T-helper 2 cell treated with Interferon-gamma antibody and Interleukin-4, amounts not matched to agents 5 μg/mL and 100 μg/mL, for 36 hours (primary cell): ENCODE results near the gene HOXD10.

Experiments used
- DNase-seq: peaks from one replicate; pipeline ENCODE4 v3.0.0; 2021; ENCODE audit warnings: low spot score
- H3K27ac Mint-ChIP-seq: one replicate; pipeline ENCODE4 v1.8.0; 2021; ENCODE audit warnings: mild to moderate bottlenecking, mixed read lengths
- H3K27me3 Mint-ChIP-seq: one replicate; pipeline ENCODE4 v1.8.0; 2021; ENCODE audit warnings: low read depth, mixed read lengths
- H3K36me3 Mint-ChIP-seq: one replicate; pipeline ENCODE4 v1.8.0; 2021; ENCODE audit warnings: low read depth, mixed read lengths
- H3K4me1 Mint-ChIP-seq: one replicate; pipeline ENCODE4 v1.8.0; 2021; ENCODE audit warnings: low read depth, mixed read lengths
- H3K4me3 Mint-ChIP-seq: one replicate; pipeline ENCODE4 v1.8.0; 2022; ENCODE audit warnings: mild to moderate bottlenecking, moderate library complexity, mixed read lengths
- H3K9me3 Mint-ChIP-seq: one replicate; pipeline ENCODE4 v1.8.0; 2021; ENCODE audit warnings: mixed read lengths

Gene HOXD10

DNA sequence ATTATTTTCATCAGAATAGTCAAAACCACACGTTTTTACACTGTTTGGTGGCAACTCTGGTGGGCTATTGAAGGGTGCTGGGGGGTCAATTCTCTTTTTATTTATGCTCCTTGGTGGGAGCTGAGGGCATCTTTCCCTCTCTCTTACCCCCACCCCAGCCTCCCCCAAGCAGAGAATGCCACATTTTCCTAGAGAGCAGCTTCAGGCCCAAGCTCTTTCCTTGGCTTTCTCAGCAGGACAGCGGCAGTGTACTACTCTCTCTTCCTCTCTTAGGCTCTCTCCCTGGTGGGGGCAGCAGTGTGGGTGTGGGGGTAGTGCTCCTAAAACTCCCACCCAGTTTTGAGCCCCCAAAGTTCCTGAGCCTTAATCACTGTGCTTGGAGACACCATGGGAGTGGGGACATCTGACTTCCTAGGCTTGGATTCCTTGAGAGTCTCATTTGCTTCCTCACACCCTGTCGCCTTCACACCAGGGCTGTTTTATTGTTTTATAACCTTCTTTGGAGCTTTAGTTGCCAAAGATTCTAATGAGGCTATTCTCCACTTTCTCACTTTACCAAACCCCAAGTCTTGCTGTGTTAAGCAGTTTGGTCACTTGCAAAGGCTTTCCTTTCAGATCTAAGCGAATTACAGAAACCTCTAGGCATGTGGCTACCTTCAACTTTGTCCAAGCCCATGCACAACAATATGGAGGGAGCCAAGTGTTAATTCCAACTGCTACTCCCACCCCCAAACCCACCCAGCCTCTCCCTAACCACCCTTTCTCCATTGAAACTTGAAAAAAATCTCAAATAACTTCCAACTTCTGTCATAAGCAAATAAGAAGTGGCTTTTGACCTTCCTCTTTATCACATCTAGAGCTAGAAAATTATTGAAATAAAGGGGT lies 28.7 kb downstream of the HOXD10 start:
- Mint-ChIP-seq H3K27ac (no peak overlapping the region), H3K9me3 (no peaks in the 10 kb centered on the region), H3K4me1 (no peaks in the 10 kb centered on the region), H3K36me3 (no peaks in the 10 kb centered on the region), H3K27me3 (peaks cover 89% of the 10 kb centered on the region), H3K4me3 (no peak overlapping the region)
- no peak for DNase-seq

DNA sequence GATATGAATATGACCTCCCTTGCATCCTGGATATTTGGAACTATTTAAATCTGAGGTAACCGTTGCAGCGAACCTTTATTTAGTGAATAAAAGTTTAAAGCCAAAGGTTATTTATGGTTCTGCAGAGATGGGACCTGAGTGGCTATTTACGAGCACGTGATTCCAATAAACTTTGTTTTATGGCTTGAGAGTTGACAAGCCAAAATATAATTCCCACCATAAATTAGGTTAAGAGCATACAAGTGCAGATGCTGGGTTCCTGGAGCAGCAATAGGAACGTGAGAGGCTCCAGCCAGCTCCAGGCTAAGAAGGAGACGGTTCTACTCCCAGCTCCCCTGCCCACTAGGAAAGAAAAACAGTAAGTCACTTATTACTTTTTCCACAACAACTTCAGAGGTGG lies 29.5 kb downstream of the HOXD10 start:
- Mint-ChIP-seq H3K4me3 (no peak overlapping the region), H3K27me3 (peaks cover 92% of the 10 kb centered on the region), H3K4me1 (no peaks in the 10 kb centered on the region), H3K9me3 (no peaks in the 10 kb centered on the region), H3K36me3 (no peaks in the 10 kb centered on the region), H3K27ac (no peak overlapping the region)
- DNase-seq = no peak

DNA sequence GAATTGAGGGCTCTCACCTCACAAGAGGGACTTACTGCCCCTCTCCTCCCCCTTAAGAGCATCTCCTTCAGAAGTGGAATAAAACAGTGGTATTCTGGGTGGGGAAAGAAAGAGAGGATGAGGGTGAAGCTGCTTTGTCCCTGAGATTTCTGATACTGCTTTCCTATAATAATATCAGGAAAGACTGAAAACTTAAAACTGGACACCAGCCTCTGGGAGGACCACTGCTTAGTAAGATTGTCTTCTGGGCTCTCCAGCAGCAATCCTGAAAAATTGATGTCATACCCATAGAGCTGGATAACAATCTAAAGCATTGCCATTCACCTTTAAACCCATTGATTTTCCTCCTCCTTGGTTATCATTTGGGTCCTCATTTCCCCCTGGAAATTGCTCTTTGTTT lies 30.1 kb downstream of the HOXD10 start:
- Mint-ChIP-seq H3K9me3 (no peaks in the 10 kb centered on the region), H3K4me3 (no peak overlapping the region)

DNA sequence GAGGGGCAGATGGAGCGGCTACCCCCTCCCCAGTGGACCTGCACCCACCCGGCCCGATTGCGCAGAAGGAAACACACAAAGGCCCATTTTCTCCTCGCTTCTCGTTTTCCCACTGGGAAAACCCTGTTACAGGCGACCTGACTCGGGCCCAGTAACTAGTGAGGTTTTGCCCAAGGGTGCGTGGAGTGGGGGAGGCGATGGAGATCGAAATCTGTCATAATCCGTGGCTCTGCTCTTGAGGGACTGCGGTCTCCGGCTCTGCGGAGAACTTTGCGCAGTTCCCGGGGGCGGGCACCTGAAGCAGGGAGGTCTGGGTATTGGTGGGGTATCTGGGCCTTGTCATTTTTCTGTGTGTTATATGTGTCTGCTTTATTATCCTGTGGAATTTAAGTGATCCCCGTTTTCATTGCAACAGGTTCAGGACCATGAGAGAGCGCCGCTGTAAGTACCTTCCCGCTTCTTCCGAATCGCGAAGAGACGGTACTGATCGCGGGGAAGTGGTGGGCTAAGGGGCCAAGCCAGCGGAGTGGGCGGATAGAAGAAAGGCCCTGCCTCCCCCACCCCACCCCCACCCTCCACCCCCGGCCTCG lies 30.7 kb downstream of the HOXD10 start:
- peaks cover 88% of the 10 kb centered on the region for H3K27me3 Mint-ChIP-seq
- no peak overlapping the region for H3K27ac Mint-ChIP-seq
- H3K4me1 Mint-ChIP-seq = no peaks in the 10 kb centered on the region
- H3K9me3 Mint-ChIP-seq = no peaks in the 10 kb centered on the region
- no peak for DNase-seq
- no peak overlapping the region for H3K4me3 Mint-ChIP-seq
- H3K36me3 Mint-ChIP-seq = no peaks in the 10 kb centered on the region

More for the DNA sequence above, 30.1 kb downstream of the HOXD10 start:
- Mint-ChIP-seq H3K36me3 (no peaks in the 10 kb centered on the region), H3K27me3 (peaks cover 92% of the 10 kb centered on the region), H3K4me1 (no peaks in the 10 kb centered on the region), H3K27ac (no peak overlapping the region)
- DNase-seq = no peak

DNA sequence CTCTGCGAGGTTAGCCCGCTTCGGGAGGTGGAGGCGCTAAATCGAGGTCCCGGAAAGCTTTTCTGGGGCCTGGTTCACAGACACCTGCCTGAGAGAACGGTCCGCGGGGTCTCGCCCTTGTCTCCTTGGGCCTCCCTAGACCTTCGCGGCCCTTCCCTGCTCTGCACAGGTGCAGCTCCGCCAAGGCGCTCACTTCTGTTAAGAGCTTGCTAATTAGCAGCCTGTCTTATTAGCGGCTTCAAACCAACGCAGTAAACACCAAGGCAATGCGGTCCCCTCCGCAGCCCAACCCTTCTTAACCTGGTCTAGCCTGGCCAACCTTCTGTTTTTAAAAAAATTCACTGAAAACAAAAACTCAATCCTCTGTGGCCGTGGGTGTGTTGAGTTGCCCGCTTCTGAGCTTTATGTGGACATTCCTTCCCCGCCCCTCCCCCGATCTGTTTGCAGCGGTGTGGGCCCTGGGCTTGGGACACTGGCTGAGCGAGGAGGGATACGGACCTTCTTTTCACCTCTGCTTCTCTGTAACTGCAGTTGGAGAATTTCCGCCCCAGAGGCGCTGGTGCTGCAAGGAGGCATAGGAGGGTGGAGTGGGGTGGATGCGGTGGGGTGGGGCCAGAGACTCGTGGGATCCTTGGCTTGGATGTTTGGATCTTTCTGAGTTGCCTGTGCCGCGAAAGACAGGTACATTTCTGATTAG lies 31.4 kb downstream of the HOXD10 start:
- Mint-ChIP-seq H3K9me3 (no peaks in the 10 kb centered on the region), H3K4me3 (no peak overlapping the region), H3K27me3 (peaks cover 88% of the 10 kb centered on the region), H3K27ac (no peak overlapping the region), H3K36me3 (no peaks in the 10 kb centered on the region), H3K4me1 (no peaks in the 10 kb centered on the region)
- DNase-seq = no peak

DNA sequence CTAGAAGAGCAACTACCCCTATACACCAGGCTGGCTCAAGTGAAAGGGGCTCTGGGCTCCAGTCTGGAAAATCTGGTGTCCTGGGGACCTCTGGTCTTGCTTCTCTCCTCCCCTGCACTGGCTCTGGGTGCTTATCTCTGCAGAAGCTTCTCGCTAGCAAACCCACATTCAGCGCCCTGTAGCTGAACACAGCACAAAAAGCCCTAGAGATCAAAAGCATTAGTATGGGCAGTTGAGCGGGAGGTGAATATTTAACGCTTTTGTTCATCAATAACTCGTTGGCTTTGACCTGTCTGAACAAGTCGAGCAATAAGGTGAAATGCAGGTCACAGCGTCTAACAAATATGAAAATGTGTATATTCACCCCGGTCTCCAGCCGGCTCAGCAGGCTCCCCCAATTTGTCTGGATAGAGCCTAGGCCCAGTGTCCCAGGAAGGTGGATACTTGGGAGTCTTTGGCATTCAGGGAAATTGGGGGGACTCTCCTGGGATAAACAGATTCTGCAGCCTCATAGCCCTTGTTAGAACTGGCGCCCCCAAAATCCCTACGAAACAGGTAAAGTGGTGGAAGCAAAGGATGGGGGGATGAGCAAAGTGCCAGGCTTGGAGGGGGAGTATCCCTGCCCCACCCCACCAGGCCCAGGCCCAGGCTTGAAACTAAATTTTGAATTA lies 32.3 kb downstream of the HOXD10 start:
- Mint-ChIP-seq H3K9me3 (no peaks in the 10 kb centered on the region), H3K4me3 (no peak overlapping the region), H3K36me3 (no peaks in the 10 kb centered on the region), H3K27me3 (peaks cover 88% of the 10 kb centered on the region), H3K4me1 (no peaks in the 10 kb centered on the region), H3K27ac (no peak overlapping the region)
- no peak for DNase-seq

DNA sequence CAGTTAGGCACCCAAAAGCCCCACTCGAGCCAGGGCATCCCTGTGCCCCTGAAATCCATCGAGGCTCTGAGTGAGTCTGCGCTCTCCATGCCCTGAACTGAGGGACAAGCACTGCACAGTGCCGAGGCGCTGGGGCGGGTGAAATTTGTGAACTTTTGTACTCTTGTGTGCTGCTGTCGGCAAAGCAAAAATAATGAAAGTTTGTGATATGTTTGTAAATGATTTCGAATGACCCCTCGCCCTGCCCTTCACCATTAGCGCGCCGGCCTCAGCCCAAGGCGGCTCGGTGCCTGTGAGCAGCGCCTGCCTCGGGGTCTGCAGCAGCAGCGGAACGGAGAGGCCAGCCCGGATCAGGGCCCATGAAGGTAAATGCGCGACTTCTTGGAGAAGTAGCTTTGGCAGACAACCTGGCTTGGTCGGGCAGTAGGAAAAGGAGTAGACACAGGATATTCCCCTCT lies 32.9 kb downstream of the HOXD10 start:
- no peak overlapping the region for H3K27ac Mint-ChIP-seq
- H3K27me3 Mint-ChIP-seq = peaks cover 90% of the 10 kb centered on the region
- DNase-seq = no peak
- H3K9me3 Mint-ChIP-seq = no peaks in the 10 kb centered on the region
- no peak overlapping the region for H3K4me3 Mint-ChIP-seq
- H3K36me3 Mint-ChIP-seq = no peaks in the 10 kb centered on the region
- no peaks in the 10 kb centered on the region for H3K4me1 Mint-ChIP-seq

DNA sequence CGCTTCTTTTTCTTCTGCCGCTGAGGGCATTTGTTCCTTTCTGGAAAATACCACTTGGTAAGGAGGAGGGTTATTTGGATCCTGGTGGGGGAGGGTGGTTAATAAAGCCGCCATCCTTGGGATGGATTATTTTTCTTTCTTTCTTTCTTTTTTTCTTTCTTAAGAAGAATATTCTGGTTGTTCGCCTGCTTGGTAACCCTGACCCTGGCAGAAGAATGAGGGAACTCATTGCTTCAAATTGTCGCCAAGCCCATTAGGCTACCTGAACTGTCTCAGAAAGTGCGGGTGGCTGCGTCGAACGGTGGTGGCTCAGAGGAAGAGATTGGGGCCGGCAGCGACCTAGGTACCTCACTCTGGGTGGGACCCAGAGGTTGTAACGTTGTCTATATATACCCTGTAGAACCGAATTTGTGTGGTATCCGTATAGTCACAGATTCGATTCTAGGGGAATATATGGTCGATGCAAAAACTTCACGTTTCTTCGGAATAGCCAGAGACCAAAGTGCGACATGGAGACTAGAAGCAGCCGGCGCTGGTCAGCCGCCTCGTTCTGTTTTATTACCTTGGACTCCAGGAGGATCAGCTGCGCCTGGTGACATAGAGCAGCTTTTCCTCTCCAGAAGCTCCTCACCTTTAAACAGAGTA lies 33.5 kb downstream of the HOXD10 start:
- Mint-ChIP-seq H3K27me3 (peaks cover 90% of the 10 kb centered on the region), H3K9me3 (no peaks in the 10 kb centered on the region), H3K27ac (no peak overlapping the region), H3K4me1 (no peaks in the 10 kb centered on the region), H3K36me3 (no peaks in the 10 kb centered on the region), H3K4me3 (no peak overlapping the region)
- no peak for DNase-seq

DNA sequence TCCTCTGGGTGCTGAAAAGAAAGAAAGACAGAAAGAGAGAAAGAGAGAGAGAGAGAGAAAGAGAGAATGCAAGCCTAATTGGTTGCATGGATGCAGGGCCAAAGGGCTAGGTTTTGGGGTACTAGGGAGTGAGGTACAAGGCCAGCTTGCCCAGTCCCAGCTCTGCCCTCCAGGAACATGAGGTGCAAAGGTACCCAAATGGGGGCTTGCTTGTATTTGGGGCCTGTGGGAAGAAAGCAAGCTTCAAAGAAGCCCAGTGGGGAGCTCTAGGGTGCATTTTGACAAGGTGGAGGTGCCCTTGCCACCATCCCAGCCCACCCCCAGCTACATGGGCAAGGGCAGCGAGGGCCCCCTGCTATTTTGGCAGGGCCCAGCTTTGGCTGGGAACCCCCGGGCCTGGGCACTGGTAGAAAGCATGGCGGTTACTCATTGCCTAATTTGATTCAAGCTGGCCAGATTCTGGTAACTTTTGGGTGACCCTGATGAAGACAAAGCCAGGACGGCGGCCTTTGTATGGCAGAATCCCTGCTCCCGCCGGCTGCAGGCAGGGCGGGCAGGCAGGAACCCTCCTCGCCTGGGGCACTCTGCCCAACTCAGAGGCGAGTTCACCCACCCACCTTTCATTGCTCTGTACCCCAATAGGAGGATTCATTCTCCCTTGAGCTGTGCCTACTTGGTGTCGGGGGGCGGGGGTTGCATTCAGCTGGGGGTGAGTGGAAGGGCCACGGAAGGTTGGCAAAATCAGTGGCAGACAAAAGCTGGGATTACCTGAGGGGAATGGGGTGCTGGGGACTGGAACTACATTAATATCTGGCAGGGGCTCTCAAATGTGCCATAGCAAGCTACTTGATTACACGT lies 34.2 kb downstream of the HOXD10 start:
- H3K27me3 Mint-ChIP-seq = peaks cover 90% of the 10 kb centered on the region
- no peak for DNase-seq
- H3K36me3 Mint-ChIP-seq = no peaks in the 10 kb centered on the region
- no peaks in the 10 kb centered on the region for H3K9me3 Mint-ChIP-seq
- H3K27ac Mint-ChIP-seq = no peak overlapping the region
- H3K4me3 Mint-ChIP-seq = no peak overlapping the region
- H3K4me1 Mint-ChIP-seq = no peaks in the 10 kb centered on the region

DNA sequence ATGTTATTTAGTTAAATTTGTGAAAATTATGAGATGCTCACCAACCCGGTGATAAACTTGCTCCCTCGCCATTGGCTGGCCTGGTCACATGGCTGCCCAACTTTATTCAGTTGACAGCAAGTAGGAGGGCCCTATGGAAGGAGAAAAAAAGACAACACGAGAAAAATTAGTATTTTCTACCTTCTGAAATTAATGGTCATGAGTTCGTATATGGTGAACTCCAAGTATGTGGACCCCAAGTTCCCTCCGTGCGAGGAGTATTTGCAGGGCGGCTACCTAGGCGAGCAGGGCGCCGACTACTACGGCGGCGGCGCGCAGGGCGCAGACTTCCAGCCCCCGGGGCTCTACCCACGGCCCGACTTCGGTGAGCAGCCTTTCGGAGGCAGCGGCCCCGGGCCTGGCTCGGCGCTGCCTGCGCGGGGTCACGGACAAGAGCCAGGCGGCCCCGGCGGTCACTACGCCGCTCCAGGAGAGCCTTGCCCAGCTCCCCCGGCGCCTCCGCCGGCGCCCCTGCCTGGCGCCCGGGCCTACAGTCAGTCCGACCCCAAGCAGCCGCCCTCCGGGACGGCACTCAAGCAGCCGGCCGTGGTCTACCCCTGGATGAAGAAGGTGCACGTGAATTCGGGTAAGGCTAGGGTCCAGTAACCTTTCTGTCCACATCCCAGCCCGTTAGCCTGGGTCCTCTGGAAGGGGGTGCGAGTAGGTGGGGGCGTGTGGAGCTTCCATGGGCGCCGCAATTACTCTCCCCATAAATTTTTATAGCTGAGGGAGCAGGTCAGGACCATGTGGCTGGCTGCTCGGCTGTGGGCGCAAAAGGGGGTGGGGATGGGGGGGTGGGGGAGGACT lies 35.1 kb downstream of the HOXD10 start, which contains the start of gene HOXD4:
HOXD4 (plus strand) TSS at position 109 of the 846 bp plus-strand sequence; CDS start at position 193, 84 bp downstream.
- no peaks in the 10 kb centered on the region for H3K9me3 Mint-ChIP-seq
- H3K27ac Mint-ChIP-seq = no peak within 1 kb of the TSS
- no peaks in the 10 kb centered on the region for H3K4me1 Mint-ChIP-seq
- no peaks in the 10 kb centered on the region for H3K36me3 Mint-ChIP-seq
- no peak within 1 kb of the TSS for H3K4me3 Mint-ChIP-seq
- H3K27me3 Mint-ChIP-seq = peaks cover 90% of the 10 kb centered on the region
- no peak for DNase-seq

DNA sequence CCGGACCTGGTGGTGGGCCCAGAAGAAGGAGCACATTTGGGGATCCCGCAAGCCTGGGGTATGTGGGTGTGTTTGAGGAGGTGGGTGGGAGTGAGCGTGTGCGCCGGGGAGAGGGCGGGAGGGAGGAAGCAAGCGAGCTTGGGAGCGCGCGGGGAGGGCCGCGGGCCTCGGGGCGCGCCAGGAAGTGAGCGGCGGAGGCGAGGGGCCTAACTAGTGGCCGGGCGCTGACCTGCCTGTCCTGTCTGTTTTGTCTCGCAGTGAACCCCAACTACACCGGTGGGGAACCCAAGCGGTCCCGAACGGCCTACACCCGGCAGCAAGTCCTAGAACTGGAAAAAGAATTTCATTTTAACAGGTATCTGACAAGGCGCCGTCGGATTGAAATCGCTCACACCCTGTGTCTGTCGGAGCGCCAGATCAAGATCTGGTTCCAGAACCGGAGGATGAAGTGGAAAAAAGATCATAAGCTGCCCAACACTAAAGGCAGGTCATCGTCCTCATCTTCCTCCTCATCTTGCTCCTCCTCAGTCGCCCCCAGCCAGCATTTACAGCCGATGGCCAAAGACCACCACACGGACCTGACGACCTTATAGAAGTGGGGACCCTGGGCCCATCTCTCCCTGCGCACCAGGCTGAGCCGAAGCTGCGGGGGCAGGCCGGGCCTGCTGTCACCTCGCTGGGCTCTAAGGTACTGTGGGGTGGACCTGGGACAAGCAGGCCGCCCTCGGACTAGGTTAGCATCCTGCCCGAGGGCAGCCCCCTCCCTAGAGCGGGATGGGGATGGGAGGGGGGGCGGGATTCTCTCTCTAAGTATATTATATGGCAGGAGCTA lies 36.0 kb downstream of the HOXD10 start:
- no peak overlapping the region for H3K27ac Mint-ChIP-seq
- H3K4me3 Mint-ChIP-seq = no peak overlapping the region
- no peaks in the 10 kb centered on the region for H3K9me3 Mint-ChIP-seq
- peaks cover 86% of the 10 kb centered on the region for H3K27me3 Mint-ChIP-seq
- no peaks in the 10 kb centered on the region for H3K36me3 Mint-ChIP-seq
- H3K4me1 Mint-ChIP-seq = no peaks in the 10 kb centered on the region
- DNase-seq = no peak
